Muscle of arm (tissue), 14 donors: Measurements from ENCODE around the gene AEBP2. TPM values are rescaled to one million over a fixed set of nuclear protein-coding genes. Genes with fewer than 3 reads are reported as not detected.
"Not testable (repeated sequence)": the region's sequence is repeated elsewhere in the genome, so short reads cannot be mapped to it uniquely, and the experiment has no call there.

ENCODE experiments used
- DNase-seq: peaks from one replicate; pipeline ENCODE4 v3.0.0-alpha.2; 2013
- long read RNA-seq, 11 donors: transcript quantifications; one replicate each; lab custom pipeline, GENCODE V29; 2026
- polyA plus RNA-seq, 12 donors: library from polyadenylated mRNA; unstranded; fragments of 120-200 nt; gene quantifications; one replicate each; pipeline ENCODE4 v1.2.1, GENCODE V29; 2013; ENCODE audit not compliant: insufficient read length in 12 of 12

The AEBP2 gene, protein sequence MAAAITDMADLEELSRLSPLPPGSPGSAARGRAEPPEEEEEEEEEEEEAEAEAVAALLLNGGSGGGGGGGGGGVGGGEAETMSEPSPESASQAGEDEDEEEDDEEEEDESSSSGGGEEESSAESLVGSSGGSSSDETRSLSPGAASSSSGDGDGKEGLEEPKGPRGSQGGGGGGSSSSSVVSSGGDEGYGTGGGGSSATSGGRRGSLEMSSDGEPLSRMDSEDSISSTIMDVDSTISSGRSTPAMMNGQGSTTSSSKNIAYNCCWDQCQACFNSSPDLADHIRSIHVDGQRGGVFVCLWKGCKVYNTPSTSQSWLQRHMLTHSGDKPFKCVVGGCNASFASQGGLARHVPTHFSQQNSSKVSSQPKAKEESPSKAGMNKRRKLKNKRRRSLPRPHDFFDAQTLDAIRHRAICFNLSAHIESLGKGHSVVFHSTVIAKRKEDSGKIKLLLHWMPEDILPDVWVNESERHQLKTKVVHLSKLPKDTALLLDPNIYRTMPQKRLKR
- polyA plus RNA-seq, result 10 to 100 TPM in 11 of 12 donors, not detected in 1; 30.8 to 54.9 (median 40.1) TPM
- long read RNA-seq, donor 1, full-length matches to known transcripts, result 6 of 13 reads
- long read RNA-seq, donor 1, partial matches to known transcripts, result 7 of 13 reads
- long read RNA-seq, donor 1, other reads (novel, unspliced or antisense), result 0 of 13 reads
- long read RNA-seq, donor 2, partial matches to known transcripts, result 0 of 2 reads
- long read RNA-seq, donor 2, other reads (novel, unspliced or antisense), result 0 of 2 reads
- long read RNA-seq, donor 3, full-length matches to known transcripts, result 2 of 2 reads
- long read RNA-seq, donor 3, partial matches to known transcripts, result 0 of 2 reads
- long read RNA-seq, donor 3, other reads (novel, unspliced or antisense), result 0 of 2 reads
- long read RNA-seq, donor 4, result 0 reads
- long read RNA-seq, donor 5, result 0 reads
- long read RNA-seq, donor 6, partial matches to known transcripts, result 0 of 2 reads
- long read RNA-seq, donor 6, other reads (novel, unspliced or antisense), result 0 of 2 reads
- long read RNA-seq, donor 7, partial matches to known transcripts, result 0 of 1 reads
- long read RNA-seq, donor 7, other reads (novel, unspliced or antisense), result 0 of 1 reads
- long read RNA-seq, donor 8, full-length matches to known transcripts, result 4 of 4 reads
- long read RNA-seq, donor 8, partial matches to known transcripts, result 0 of 4 reads
- long read RNA-seq, donor 8, other reads (novel, unspliced or antisense), result 0 of 4 reads
- long read RNA-seq, donor 9, partial matches to known transcripts, result 0 of 2 reads
- long read RNA-seq, donor 9, other reads (novel, unspliced or antisense), result 0 of 2 reads
- long read RNA-seq, donor 10, partial matches to known transcripts, result 6 of 8 reads
- long read RNA-seq, donor 10, other reads (novel, unspliced or antisense), result 0 of 8 reads
- long read RNA-seq, donor 11, full-length matches to known transcripts, result 1 of 1 reads
- long read RNA-seq, donor 11, partial matches to known transcripts, result 0 of 1 reads
- long read RNA-seq, donor 11, other reads (novel, unspliced or antisense), result 0 of 1 reads

DNA sequence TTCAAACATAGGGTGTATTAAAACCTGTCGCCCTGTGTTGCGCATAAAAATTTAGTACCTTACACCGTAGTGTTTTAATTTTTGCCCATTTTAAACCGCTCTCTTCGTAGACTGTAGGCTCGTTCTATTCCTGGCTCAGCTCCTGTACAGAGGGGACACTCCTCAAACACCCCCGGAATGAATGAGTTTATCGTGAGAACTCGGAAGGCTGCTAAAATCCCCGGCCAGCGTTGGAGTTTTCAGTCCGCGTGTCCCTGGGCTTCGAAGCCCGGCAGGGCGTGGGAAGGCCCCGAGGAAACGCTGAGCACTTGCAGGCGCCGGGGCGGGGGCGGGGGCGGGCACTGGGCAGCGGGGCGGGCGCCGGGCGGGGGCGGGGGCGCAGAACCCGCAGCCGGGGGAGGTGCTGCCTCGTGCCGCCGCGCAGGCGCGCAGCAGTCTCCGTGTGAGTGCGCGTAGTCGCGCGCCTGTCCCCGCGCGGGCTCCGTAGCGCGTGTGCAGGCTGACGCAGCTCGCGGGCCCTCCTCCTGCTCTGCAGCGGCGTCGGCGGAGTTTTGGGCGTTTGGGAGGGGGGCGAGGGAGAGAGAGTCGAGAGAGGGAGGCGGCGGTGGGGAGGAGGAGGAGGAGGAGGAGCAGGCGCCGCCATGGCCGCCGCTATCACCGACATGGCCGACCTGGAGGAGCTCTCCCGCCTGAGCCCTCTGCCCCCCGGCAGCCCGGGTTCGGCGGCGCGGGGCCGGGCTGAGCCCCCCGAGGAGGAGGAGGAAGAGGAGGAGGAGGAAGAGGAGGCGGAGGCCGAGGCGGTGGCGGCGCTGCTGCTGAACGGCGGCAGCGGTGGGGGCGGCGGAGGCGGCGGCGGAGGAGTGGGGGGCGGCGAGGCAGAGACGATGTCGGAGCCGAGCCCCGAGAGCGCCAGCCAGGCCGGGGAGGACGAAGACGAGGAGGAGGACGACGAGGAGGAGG lies at the start of gene AEBP2:
Gene AEBP2, plus strand, starts transcription at position 434 of the 960 bp plus-strand sequence. Its CDS starts 208 bp downstream, at position 642.
- peak; percentile 95 for DNase-seq

DNA sequence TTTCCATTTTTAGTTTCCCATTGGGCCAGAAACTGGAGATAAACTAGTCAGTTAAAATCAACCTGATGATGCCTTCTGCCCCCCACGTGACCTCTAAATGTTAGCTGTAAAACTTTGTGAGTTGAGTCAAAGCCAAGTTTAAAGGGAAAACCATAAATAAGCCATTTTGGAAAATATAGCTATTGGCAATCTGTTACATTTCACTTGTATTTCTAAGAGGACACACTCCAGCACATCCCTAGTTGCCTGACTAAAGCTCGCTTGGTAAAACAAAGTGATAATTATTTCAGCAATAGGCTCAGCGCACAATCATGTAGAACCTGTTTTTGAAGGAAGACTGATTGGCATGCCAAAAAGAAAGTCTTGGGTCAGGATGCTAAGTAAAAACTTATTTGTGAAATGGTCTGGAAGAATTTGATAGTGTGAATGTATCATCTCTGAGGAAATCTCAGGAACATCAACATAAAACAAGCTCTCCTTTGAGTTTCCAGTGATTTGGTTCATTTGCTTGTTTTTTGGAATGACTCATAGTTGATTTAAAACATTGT lies 49.2 kb upstream of the AEBP2 start:
- peak; percentile 78 for DNase-seq

DNA sequence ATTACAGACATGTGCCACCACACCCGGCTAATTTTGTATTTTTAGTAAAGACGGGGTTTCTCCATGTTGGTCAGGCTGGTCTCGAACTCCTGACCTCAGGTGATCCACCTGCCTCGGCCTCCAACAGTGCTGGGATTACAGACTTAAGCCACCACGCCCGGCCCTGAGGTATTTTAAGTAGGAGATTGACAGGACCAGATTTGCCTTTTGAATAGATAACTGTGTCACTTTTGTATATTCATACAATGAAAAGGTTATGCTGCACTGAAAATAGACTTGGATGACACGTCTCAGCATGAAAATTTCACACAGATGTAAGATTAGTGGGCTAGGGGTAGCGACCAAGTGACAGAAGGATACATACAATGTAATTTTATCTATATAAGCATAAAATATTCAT lies 46.6 kb upstream of the AEBP2 start:
- not testable (repeated sequence) for DNase-seq

DNA sequence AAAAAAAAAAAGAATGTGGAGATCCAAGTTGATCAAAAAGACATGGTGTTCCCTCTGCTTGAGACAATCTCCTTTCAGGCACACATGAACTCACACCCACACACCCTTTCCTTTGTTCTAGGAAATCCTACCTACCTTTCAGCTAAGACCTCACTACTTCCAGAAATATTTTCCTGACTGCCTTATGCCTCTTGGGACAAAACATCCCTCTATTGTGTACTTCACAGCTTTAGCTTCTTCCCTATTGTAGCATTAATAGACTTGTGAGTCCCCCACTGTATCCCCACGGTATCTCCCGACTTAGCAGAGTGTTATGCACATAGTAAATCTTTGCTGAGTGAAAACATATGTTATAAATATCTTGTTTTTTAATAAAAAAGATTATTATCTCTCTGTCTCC lies 44.9 kb upstream of the AEBP2 start:
- DNase-seq, result no peak

DNA sequence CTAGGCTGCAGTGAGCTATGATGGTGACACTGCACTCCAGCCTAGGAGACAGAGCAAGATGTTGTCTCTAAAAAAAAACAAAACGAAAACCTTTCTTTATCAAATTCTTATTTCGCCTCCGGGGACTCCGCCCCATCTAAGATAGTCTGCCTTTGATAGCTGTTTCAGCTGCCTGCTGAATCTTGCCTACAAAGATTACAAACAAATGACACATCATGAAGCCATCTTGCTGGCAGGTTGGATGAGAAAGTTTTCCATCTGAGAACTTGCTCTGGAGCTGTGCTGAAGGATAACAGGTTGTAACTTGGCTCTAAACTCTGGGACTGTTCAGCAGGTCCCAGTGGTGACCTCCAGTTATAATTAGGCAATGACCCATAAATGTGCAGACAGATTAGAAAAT lies 41.8 kb upstream of the AEBP2 start:
- DNase-seq, result no peak

DNA sequence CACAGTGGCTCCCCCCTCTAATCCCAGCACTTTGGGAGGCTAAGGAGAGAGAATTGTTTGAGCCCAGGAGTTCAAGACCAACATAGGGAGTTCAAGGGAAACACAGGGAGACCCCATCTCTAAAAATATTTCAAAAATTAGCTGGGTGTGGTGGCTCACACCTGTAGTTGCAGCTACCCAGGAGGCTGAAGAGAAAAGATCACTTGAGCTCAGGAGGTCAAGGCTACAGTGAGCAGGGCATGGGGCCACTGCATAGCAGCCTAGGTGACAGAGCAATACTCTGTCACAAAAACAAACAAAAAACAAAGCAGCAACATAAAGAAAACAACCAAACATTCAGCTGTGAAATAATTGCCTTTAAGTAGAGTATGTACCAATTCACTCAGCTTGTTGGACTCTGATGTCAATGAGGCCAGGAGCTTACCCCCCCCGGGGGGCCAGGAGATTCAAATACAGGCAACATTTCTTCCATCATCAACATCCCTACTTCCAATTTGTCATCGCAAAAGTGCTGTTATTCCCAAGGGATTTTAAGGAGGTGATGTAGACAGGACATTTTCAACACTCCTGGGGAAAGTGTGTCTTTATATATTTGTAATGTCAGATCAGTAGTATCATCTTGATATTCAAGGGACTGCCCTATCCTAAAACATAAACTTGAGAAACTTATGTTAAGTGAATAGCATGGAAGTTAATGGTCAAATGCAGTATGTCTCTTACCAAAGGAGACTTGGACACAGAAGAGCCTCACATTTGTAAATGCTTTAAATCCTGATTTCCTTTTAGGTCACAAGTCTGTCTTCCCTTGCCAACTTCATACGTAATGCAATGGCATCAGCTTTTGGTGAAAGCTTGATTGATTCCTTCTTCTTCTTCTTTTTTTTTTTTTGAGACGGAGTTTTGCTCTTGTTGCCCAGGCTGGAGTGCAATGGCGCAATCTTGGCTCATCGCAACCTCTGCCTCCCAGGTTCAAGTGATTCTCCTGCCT lies 40.6 kb upstream of the AEBP2 start:
- DNase-seq, result peak; percentile 69

DNA sequence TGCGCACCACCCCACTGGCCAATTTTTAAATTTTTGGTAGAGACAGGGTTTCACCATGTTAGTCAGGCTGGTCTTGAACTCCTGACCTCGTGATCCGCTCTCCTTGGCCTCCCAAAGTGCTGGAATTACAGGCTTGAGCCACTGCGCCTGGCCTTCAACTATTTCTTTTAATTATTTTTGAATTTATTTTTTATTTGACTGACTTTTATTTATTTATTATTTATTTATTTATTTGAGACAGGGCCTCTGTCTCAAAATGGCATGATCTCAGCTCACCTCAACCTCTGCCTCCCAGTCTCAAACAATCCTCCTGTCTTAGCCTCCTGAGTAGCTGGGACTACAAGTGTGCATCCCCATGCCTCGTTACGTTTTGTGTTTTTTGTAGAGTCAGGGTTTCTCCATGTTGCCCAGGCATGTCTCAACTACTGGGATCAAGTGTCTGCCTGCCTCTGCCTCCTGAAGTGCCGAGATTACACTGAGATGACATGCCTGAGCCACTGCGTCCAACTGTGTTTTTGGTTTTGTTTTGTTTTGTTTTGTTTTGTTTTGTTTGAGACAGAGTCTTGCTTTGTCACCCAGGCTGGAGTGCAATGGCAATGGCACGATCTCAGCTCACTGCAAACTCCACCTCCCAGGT lies 38.5 kb upstream of the AEBP2 start:
- not testable (repeated sequence) for DNase-seq

DNA sequence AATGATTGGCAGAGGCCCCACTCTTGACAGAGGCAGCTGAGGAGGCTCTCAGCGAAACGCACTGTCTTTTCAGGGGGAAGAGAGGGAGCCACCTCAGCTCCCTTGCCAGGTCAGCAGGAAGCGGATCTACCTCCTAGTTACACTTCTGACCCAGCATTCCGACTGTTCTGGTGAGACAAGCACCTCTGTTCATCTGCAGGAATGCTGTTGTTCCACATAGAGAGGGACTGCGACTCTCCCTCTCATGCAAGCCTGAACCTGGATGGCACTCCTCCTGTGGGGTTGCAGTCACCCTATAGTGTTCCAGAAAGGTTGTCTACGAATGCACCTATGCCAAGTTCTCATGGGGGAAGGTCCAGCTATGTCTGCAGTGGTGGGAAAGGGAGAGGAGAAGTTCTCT lies 37.1 kb upstream of the AEBP2 start:
- DNase-seq, result no peak

DNA sequence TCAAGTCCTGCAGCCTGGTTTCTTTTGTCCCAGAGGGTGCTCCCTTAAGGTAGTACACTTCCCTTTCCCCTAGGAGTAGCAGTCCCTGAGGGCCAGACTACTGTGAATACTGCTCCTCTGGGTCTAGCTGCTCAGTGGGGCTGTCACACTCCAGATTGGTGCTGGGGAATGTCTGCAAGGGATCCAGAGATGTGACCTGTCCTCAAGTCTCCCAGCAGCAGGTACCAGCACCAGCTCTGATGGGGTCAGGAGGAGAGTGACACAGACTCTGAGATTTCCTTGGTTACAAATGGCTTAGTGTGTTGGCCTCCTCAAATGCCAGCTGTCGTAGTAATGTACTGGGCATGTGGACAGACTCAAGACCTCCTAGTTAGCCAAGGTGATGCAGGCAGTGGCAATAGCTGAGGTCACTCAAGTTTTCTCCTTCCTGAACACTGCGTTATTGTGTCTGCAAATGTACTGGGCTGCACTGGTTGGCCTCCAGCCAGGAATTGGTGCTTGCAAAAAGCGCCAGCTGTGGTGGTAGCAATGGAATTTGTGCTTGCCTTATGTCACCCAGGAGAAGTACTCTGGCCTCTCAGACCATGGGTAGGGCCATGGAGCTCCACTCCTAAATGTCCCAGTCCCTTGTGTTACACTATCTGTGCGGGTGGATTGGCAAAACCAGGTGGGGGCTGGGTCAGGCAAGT lies 36.4 kb upstream of the AEBP2 start:
- peak; percentile 44 for DNase-seq

DNA sequence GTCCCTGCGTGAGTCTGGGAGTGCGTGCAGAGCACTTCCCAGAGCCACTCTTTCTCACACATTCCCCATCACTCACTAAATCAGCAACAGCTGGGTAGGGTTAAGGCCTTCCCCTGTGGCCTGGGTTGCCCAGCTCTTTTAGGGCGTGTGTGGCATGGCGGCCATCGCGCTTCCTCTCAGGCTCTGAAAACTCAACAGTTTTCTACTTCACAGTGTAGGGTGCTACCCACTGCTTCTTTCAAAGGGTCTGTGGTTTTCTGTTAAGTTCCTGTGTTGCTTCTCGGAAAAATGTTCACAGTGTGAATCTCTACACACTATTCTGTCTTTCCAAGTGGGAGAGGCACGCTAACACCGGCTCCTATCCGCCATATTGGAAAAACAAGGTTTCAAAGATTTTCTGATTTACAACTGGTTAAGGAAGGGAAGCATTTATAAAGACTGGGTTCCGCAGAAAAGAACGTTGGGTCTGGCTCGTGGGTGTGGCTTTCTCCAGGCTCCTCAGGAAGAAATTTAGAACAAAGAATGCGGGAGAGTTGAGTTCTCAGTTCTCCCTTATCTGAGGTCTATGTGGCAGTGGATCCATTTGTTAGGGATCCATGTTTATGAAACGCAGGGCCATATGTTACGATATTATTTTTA lies 34.9 kb upstream of the AEBP2 start:
- DNase-seq, result no peak

DNA sequence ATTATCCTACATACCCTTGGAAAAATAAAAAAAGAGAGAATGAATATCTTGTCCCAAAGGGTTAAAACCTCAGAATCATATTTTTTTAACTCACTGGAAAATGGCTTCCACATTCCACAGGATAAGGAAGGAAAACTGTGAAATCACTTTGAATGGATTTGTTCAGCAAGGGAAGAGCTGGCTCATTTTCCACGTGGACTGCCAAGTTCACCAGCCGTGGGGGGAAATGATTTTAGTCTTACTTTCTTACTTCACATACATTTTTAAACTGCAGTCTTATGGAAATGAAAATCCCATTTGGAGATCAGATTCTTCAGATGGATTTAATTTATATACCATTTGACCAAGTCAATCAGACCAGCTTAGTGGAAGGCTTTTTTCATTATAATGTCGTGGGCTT lies 29.9 kb upstream of the AEBP2 start:
- peak; percentile 83 for DNase-seq

DNA sequence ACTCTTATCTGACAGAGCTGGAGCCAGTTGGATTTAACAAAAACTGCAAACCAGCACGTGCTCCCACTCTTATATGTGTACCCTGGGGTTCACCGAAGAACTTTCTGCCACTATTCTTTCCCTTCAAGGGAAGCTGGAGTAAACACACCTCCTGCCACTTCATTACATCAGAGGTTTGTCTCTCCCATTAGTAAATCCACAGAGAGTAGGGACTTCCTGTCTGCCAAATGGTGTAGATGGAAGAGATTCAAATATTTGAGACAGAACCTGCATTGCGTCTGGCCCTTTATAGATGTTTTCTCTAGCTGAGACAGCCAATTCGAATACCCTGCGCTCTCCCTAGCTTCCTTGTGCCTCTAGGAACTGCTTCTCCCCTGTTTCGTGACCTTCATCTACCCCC lies 29.1 kb upstream of the AEBP2 start:
- no peak for DNase-seq

DNA sequence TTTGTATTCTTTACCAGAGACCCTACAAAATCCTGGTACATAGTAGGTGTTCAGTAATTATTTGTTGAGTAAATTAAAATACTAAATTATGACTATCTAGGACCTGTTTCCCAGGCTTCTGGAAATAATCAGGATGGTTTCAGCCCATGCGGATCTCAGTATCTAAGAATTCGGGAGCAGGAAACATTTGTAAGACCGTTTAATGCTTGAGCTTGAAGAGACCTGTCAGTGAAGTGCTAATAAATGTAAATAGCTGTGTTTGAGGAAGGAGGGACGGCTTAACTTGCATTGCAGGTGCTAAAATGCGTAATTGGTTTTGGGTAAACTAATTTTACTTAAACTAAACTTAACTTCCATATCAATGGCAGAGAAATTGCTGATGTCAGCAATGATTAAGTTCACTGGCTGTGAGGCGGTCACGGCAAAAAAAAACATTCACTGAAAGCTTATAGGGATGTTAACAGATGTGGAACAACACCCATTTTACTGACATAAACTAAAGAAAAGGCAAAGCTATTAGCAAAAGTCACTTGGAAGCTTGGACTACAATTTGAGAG lies 28.6 kb upstream of the AEBP2 start:
- DNase-seq, result no peak

DNA sequence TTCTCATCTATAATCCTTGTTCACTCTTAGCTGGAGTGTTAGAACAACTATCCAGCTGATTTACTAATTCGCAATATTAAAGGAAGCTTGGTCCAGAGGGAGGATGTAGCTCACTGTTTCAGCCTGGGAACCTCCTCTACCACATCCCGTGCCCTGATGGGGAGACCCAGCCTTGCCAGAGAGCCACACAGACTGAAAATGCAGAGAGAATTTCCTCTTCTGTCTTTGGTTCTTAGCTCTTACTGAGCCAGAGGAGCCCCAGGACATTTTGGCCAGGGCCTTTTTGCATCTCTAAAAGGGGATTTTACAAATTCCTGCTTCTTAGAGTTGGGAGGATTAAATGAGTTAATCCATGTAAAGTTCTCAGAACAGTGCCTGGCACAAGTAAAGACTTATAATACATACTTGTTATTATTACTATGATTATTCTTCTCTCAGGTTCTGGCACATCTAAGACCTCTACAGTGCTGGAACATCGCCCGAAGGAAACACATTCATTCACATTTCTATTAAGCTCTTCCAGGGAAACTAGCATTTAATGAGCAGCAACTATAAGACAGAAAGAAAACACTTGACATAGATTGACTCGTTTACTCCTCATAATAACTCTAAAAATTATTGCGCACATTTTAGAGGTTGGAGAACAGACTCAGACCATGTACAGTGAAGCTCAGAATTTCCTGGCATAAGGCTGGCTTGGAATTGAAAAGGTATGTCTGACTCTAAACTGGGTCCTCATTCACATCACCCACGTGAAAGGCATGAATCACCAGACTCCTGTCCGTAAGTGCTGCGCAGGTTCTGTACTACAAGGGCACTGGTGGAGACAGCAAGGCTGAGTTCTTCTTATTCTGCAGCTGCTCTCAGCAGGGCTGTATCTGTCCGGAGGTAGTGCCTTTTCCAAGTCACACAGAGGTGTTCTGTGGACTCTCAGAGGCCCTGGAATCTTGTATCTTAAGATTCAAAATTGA lies 27.8 kb upstream of the AEBP2 start:
- DNase-seq, result peak; percentile 58

DNA sequence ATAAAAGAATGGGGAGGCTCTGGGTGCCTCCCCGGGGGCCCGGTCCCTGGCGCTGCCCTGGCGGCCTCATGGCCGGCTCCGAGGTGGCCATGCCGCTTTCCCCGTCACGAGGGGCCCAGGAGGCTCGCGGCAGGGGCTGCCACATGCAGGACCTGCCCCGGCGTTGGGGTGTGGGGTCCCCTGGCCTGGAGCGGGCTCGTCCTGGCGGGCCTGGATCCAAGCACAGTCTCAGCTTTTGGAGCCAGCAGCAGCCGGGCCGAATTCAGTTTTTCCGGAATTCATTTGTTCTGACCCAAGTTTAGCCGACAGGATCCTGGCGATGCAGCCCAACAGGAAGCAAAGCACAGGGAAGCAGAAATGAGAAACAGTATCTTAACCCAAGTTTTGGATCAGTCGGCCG lies 26.4 kb upstream of the AEBP2 start:
- peak; percentile 44 for DNase-seq
